Nephron (organoid): ENCODE data around the gene CEP128.

Experiments used
- H3K27ac Mint-ChIP-seq, 3 experiments: 2 replicates each; pipeline ENCODE4 v1.8.0; 2020; ENCODE audit warnings: mixed read lengths in 3 of 3, mild to moderate bottlenecking in 2 of 3, moderate library complexity in 1 of 3
- H3K27me3 Mint-ChIP-seq: 2 replicates; pipeline ENCODE4 v1.8.0; 2021; ENCODE audit warnings: low read depth, mild to moderate bottlenecking, moderate library complexity, mixed read lengths
- H3K36me3 Mint-ChIP-seq: 2 replicates; pipeline ENCODE4 v1.8.0; 2020; ENCODE audit warnings: low read depth, mixed read lengths
- H3K4me1 Mint-ChIP-seq: 2 replicates; pipeline ENCODE4 v1.8.0; 2020; ENCODE audit warnings: mixed read lengths
- H3K4me3 Mint-ChIP-seq, 3 experiments: 2 replicates each; pipeline ENCODE4 v1.8.0; 2020; ENCODE audit warnings: mild to moderate bottlenecking in 3 of 3, mixed read lengths in 3 of 3, moderate library complexity in 2 of 3
- H3K9me3 Mint-ChIP-seq: 2 replicates; pipeline ENCODE4 v1.8.0; 2020; ENCODE audit warnings: mixed read lengths
- CTCF ChIP-seq, 3 experiments: fragments of 200-600 bp; sonication (generic); IDR thresholded peaks; one replicate each; pipeline ENCODE4 v1.5.0; 2021; ENCODE audit warnings: antibody characterized with exemption in 3 of 3; ENCODE audit not compliant: unreplicated experiment in 3 of 3

The CEP128 gene

GRCh38 chr14:80564051-80564450 is 377.5 kb downstream of the CEP128 start:
- Mint-ChIP-seq H3K36me3 (no peaks in the 10 kb centered on the region), H3K9me3 (no peaks in the 10 kb centered on the region), H3K27ac (no peak overlapping the region), H3K4me1 (no peaks in the 10 kb centered on the region), H3K4me3 (no peak overlapping the region), H3K27me3 (no peaks in the 10 kb centered on the region)
- no peak for TF ChIP-seq CTCF (IDR thresholded peaks at IDR 0.05; ENCODE audit: unreplicated experiment in 3 of 3)

GRCh38 chr14:80560800-80561657 is 380.5 kb downstream of the CEP128 start:
- no peak overlapping the region for H3K4me3 Mint-ChIP-seq
- H3K4me1 Mint-ChIP-seq, result no peaks in the 10 kb centered on the region

GRCh38 chr14:80554139-80554538 is 387.4 kb downstream of the CEP128 start:
- no peak for TF ChIP-seq CTCF (IDR thresholded peaks at IDR 0.05; ENCODE audit: unreplicated experiment in 3 of 3)
- Mint-ChIP-seq H3K27ac (no peak overlapping the region), H3K4me3 (no peak overlapping the region), H3K27me3 (no peaks in the 10 kb centered on the region), H3K9me3 (no peaks in the 10 kb centered on the region), H3K36me3 (no peaks in the 10 kb centered on the region), H3K4me1 (no peaks in the 10 kb centered on the region)

More at GRCh38 chr14:80560800-80561657, 380.5 kb downstream of the CEP128 start:
- no peaks in the 10 kb centered on the region for H3K36me3 Mint-ChIP-seq
- H3K27ac Mint-ChIP-seq, result no peak overlapping the region
- TF ChIP-seq CTCF (IDR thresholded peaks at IDR 0.05; ENCODE audit: unreplicated experiment in 3 of 3), result no peak
- no peaks in the 10 kb centered on the region for H3K27me3 Mint-ChIP-seq
- no peaks in the 10 kb centered on the region for H3K9me3 Mint-ChIP-seq

- Mint-ChIP-seq H3K27ac (no peak overlapping the region), H3K4me3 (no peak overlapping the region), H3K27me3 (no peaks in the 10 kb centered on the region), H3K36me3 (no peaks in the 10 kb centered on the region), H3K4me1 (no peaks in the 10 kb centered on the region), H3K9me3 (no peaks in the 10 kb centered on the region)
- no peak for TF ChIP-seq CTCF (IDR thresholded peaks at IDR 0.05; ENCODE audit: unreplicated experiment in 3 of 3)
These were observed 392.4 kb downstream of the CEP128 start for GRCh38 chr14:80549141-80549540.

- Mint-ChIP-seq H3K4me1 (no peaks in the 10 kb centered on the region), H3K36me3 (no peaks in the 10 kb centered on the region), H3K4me3 (no peak overlapping the region), H3K27me3 (no peaks in the 10 kb centered on the region), H3K9me3 (peaks cover 4% of the 10 kb centered on the region), H3K27ac (no peak overlapping the region)
- no peak for TF ChIP-seq CTCF (IDR thresholded peaks at IDR 0.05; ENCODE audit: unreplicated experiment in 3 of 3)
These were observed 395.3 kb downstream of the CEP128 start for GRCh38 chr14:80545935-80546854.
